Activated CD8-positive, alpha-beta T cell treated with anti-CD3 and anti-CD28 coated beads, Interleukin-2, amount 10 ng/mL, durations not matched to agents 7 days and 5 days (primary cell): Measurements from ENCODE around the gene CTNNA2. TPM values are rescaled to one million over a fixed set of nuclear protein-coding genes. Genes with fewer than 3 reads are reported as not detected.

Source experiments
- microRNA-seq: library from miRNA; unstranded; fragments of <30 nt; microRNA quantifications from one replicate; pipeline ENCODE4 v1.2.0, GENCODE V29; 2022
- total RNA-seq, 2 experiments: library from RNA; stranded (reverse); gene quantifications; one replicate each; pipeline ENCODE4 v1.2.3, GENCODE V29; 2021

The CTNNA2 gene
- total RNA-seq, 2 experiments from 2014 or later: not detected

Small RNA genes within 50 kb of the gene (microRNA-seq; reads per million reads assigned to microRNA genes)
- gene MIR4264: not detected
- gene MIR8080: not detected
